CD4-positive, CD25-positive, alpha-beta regulatory T cell (primary cell): ENCODE data around the gene SLC12A2. TPM values are rescaled to one million over a fixed set of nuclear protein-coding genes. Genes with fewer than 3 reads are reported as not detected.

ENCODE experiments used
- ATAC-seq, 2 donors: fragments of 150-1000 bp; cut with Tn5 transposase; one replicate each; pipeline ENCODE4 v1.10.0; 2021; ENCODE audit warnings: low read depth in 2 of 2, moderate number of reproducible peaks in 2 of 2, moderate library complexity in 1 of 2
- DNase-seq, 3 donors: peaks; one replicate each; pipeline versions ENCODE4 v3.0.0 to v3.0.0-alpha.2; 2012 to 2022; ENCODE audit warnings: mixed read lengths in 1 of 3
- H3K27ac ChIP-seq: one replicate; pipeline ENCODE4 v1.7.0; 2013; ENCODE audit warnings: mild to moderate bottlenecking, low read length; ENCODE audit not compliant: insufficient read depth, poor library complexity, severe bottlenecking
- H3K27me3 ChIP-seq: one replicate; pipeline ENCODE4 v1.7.0; 2013; ENCODE audit warnings: low read length; ENCODE audit not compliant: control insufficient read depth, insufficient read depth
- H3K36me3 ChIP-seq: one replicate; pipeline ENCODE4 v1.7.0; 2013; ENCODE audit warnings: mild to moderate bottlenecking, low read length, moderate library complexity; ENCODE audit not compliant: control insufficient read depth, insufficient read depth
- H3K4me1 ChIP-seq: 2 replicates; pipeline ENCODE4 v1.7.0; 2013; ENCODE audit warnings: mild to moderate bottlenecking, low read length; ENCODE audit not compliant: insufficient read depth, control insufficient read depth, poor library complexity, severe bottlenecking
- H3K4me3 ChIP-seq: one replicate; pipeline ENCODE4 v1.7.0; 2013; ENCODE audit warnings: low read depth, mild to moderate bottlenecking, low read length, moderate library complexity
- H3K9me3 ChIP-seq, 2 experiments: 1 replicate in 1 of 2; 2 replicates in 1 of 2; pipeline ENCODE4 v1.7.0; 2013; ENCODE audit warnings: low read length in 2 of 2, mild to moderate bottlenecking in 1 of 2, moderate library complexity in 1 of 2; ENCODE audit not compliant: control insufficient read depth in 2 of 2
- H3K27ac Mint-ChIP-seq, 3 donors: one replicate each; pipeline ENCODE4 v1.8.0; 2020 to 2022; ENCODE audit warnings: mild to moderate bottlenecking in 3 of 3, mixed read lengths in 3 of 3, moderate library complexity in 2 of 3
- H3K27me3 Mint-ChIP-seq: one replicate; pipeline ENCODE4 v1.8.0; 2022; ENCODE audit warnings: mild to moderate bottlenecking, mixed read lengths
- H3K36me3 Mint-ChIP-seq: one replicate; pipeline ENCODE4 v1.8.0; 2020; ENCODE audit warnings: mixed read lengths
- H3K4me1 Mint-ChIP-seq, 4 donors: one replicate each; pipeline ENCODE4 v1.8.0; 2020 to 2022; ENCODE audit warnings: mixed read lengths in 4 of 4, mild to moderate bottlenecking in 1 of 4
- H3K4me3 Mint-ChIP-seq, 4 donors: one replicate each; pipeline ENCODE4 v1.8.0; 2020 to 2022; ENCODE audit warnings: mild to moderate bottlenecking in 4 of 4, mixed read lengths in 4 of 4, moderate library complexity in 3 of 4
- H3K9me3 Mint-ChIP-seq, 7 donors: one replicate each; pipeline ENCODE4 v1.8.0; 2020 to 2022; ENCODE audit warnings: mixed read lengths in 7 of 7, mild to moderate bottlenecking in 3 of 7, moderate library complexity in 2 of 7
- polyA plus RNA-seq, 4 donors: library from polyadenylated mRNA; unstranded; fragments of 300-500 nt; fragmentation: Illumina TruSeq; gene quantifications; one replicate each; pipeline ENCODE4 v1.2.3, GENCODE V29; 2021
- total RNA-seq: library from RNA; stranded (reverse); gene quantifications from one replicate; pipeline ENCODE4 v1.2.3, GENCODE V29; 2022

Gene SLC12A2
- 16.8 TPM for total RNA-seq
- 1 to 10 TPM; 3.3 to 6.0 (median 4.7) TPM for polyA plus RNA-seq

DNA sequence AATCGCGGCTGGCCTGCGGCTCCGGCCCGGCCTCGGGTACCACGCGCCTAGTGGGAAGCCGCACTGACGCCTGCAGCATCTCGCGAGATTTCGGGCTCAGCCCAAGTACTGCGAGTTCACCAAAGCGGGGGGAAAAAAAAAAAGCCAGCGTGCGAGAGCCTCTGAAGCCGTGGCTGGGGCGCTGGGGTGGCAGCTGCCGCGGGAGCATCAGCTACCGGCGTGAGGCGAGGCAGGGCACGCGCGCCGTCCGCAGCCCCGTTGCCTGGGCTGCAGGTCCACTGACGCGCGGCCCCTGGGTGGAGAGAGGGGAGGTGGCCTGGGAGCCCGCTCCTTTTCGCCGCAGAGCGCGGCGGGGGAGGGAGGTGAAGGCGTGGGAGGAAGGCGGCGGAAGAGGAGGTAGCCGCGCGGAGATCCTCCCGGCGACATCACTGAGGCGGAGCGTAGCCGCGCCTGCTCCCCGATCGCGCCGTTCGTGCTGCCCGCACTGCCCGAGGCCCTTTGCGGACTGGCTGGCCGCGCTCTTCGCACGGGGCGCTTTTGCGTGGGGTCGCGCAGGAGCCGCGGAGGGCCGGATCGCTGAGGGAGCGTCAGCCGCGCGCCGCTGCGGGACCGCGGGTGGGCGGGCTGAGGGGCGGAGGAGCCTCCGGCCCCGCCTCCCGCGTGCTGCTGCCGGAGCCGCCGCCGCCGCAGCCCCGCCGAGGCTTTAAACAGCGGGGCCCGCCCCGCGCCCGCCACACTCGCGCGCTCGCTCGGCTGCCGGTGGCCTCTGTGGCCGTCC, at the start of gene SLC12A2:
Gene SLC12A2, plus strand, starts transcription at position 734 of the 778 bp plus-strand sequence. CDS start 189 bp downstream, outside the sequence.
- Mint-ChIP-seq H3K4me1 (peaks cover 52 to 74% (median 64%) of the 10 kb centered on the region in 4 donors), H3K27me3 (no peaks in the 10 kb centered on the region), H3K4me3 (peak within 1 kb of the TSS; percentile 92 to 95 (median 93)), H3K36me3 (no peaks in the 10 kb centered on the region), H3K9me3 (peaks cover 0 to 1% (median 0%) of the 10 kb centered on the region in 7 donors), H3K27ac (peak within 1 kb of the TSS; percentile 67 to 95 (median 94))
- H3K27me3 ChIP-seq, result no peaks in the 10 kb centered on the region
- H3K27ac ChIP-seq, result peak within 1 kb of the TSS; percentile 93
- peak within 1 kb of the TSS; percentile 97 for H3K4me3 ChIP-seq
- DNase-seq (peak; percentile 88 to 97 (median 97)), ATAC-seq (peak; percentile 73 to 74)
- H3K9me3 ChIP-seq, result no peaks in the 10 kb centered on the region
- H3K4me1 ChIP-seq, result peaks cover 38% of the 10 kb centered on the region
- no peaks in the 10 kb centered on the region for H3K36me3 ChIP-seq

DNA sequence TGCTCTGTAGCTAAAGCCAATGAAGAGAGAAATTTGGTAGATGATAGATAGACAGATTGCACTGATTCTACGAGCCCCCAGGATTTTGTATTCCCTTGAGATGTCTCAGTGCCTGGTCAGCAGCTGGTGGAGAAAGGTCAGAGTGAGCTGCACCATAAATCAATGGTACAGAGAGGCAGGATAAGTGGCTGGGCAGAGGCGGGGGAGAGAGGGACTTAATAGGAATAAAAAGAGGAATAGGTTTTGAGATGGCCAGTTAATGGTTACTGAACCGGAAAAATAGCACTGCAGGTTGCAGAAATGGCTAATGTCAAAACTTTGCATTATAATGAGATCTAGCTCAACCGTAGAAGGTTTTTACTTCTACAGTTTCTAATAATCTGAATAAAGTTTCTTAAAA, 47.9 kb upstream of the SLC12A2 start:
- Mint-ChIP-seq H3K9me3 (peaks cover 0 to 6% (median 1%) of the 10 kb centered on the region in 7 donors), H3K4me1 (peaks cover 0 to 19% (median 6%) of the 10 kb centered on the region in 4 donors), H3K4me3 (no peak overlapping the region), H3K27ac (no peak overlapping the region), H3K27me3 (no peaks in the 10 kb centered on the region), H3K36me3 (peaks cover 24% of the 10 kb centered on the region)
- Histone ChIP-seq H3K4me1 (no peaks in the 10 kb centered on the region), H3K36me3 (peaks cover 2% of the 10 kb centered on the region), H3K27ac (no peak overlapping the region), H3K9me3 (peaks cover 0 to 2% of the 10 kb centered on the region in 2 experiments), H3K4me3 (no peak overlapping the region), H3K27me3 (no peaks in the 10 kb centered on the region)
- ATAC-seq, result no peak
- DNase-seq, result no peak

DNA sequence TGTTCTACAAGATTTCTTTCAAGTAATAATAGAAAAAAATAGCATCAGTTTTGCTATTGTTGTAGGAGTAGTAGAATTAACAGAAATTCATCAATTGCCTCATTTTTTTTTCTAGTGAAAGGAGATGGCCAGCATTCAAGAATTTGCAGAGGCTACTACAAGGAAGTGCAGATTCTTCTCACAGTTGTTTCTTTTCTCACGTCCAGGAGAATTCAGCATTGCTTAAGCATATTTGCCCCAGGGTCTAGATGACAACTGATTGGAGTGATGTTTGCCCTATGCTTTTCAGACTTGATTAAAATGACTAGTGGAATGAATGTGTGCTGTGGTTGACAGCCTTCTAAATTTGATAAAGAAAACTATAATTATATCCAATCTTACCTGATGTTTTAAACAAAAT, 46.6 kb upstream of the SLC12A2 start:
- H3K4me3 ChIP-seq, result no peak overlapping the region
- ATAC-seq (no peak), DNase-seq (no peak)
- H3K27me3 Mint-ChIP-seq, result no peaks in the 10 kb centered on the region
- H3K27ac Mint-ChIP-seq, result no peak overlapping the region
- no peaks in the 10 kb centered on the region for H3K36me3 ChIP-seq
- peaks cover 26% of the 10 kb centered on the region for H3K36me3 Mint-ChIP-seq
- no peak overlapping the region for H3K27ac ChIP-seq
- H3K9me3 ChIP-seq, result no peaks in the 10 kb centered on the region
- peaks cover 0 to 6% (median 1%) of the 10 kb centered on the region in 7 donors for H3K9me3 Mint-ChIP-seq
- no peaks in the 10 kb centered on the region for H3K27me3 ChIP-seq
- H3K4me3 Mint-ChIP-seq, result no peak overlapping the region
- peaks cover 0 to 16% (median 8%) of the 10 kb centered on the region in 4 donors for H3K4me1 Mint-ChIP-seq
- no peaks in the 10 kb centered on the region for H3K4me1 ChIP-seq

DNA sequence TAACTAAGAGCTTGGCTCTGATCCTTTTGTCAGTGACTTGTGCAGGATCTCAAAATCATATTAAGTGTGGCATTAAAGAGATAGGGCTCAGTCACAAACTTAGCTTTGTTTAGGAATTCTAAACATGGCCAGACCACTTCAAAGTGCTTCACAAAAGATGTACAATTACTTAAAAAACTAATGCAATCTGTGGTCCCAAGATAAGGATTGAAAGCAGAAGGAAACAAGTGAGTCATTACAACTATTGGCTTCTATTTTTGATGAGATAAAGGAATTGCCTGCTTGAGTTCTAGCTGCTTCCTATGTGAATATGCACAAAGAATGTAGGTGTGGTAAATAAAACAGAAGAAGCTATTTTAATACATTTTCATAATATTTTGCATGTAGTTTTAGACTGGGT, 44.9 kb upstream of the SLC12A2 start:
- Mint-ChIP-seq H3K27me3 (no peaks in the 10 kb centered on the region), H3K27ac (no peak overlapping the region), H3K9me3 (peaks cover 0 to 4% (median 0%) of the 10 kb centered on the region in 7 donors), H3K4me3 (no peak overlapping the region), H3K4me1 (peaks cover 0 to 13% (median 9%) of the 10 kb centered on the region in 4 donors), H3K36me3 (peaks cover 25% of the 10 kb centered on the region)
- no peak for ATAC-seq
- no peak for DNase-seq
- Histone ChIP-seq H3K9me3 (no peaks in the 10 kb centered on the region), H3K4me3 (no peak overlapping the region), H3K4me1 (no peaks in the 10 kb centered on the region), H3K27ac (no peak overlapping the region), H3K27me3 (no peaks in the 10 kb centered on the region), H3K36me3 (no peaks in the 10 kb centered on the region)

DNA sequence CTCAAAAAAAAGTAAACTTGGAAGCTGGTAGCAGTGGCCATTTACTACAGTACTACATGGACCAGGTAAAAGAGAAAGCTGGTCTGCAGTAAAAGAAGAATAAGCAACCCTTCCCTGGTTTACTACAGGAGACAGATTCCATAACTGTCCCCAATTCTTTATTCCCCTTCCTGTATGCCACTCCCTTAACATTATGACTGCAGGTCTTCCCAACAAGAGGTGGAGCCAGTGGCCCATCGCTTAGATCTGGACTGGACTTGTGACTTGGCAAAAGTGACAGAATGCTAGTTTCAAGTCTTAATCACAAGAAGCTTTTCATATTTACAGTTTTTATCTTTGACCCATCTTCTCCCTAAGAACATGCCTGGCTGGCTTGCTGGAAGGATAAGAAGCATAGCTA, 42.6 kb upstream of the SLC12A2 start:
- Mint-ChIP-seq H3K4me1 (peaks cover 0 to 9% (median 7%) of the 10 kb centered on the region in 4 donors), H3K4me3 (no peak overlapping the region), H3K9me3 (no peaks in the 10 kb centered on the region), H3K27me3 (no peaks in the 10 kb centered on the region), H3K36me3 (peaks cover 19% of the 10 kb centered on the region), H3K27ac (no peak overlapping the region)
- no peak overlapping the region for H3K4me3 ChIP-seq
- ATAC-seq, result no peak
- H3K27ac ChIP-seq, result no peak overlapping the region
- peaks cover 3% of the 10 kb centered on the region for H3K36me3 ChIP-seq
- H3K4me1 ChIP-seq, result no peaks in the 10 kb centered on the region
- DNase-seq, result no peak
- H3K27me3 ChIP-seq, result no peaks in the 10 kb centered on the region
- no peaks in the 10 kb centered on the region for H3K9me3 ChIP-seq

DNA sequence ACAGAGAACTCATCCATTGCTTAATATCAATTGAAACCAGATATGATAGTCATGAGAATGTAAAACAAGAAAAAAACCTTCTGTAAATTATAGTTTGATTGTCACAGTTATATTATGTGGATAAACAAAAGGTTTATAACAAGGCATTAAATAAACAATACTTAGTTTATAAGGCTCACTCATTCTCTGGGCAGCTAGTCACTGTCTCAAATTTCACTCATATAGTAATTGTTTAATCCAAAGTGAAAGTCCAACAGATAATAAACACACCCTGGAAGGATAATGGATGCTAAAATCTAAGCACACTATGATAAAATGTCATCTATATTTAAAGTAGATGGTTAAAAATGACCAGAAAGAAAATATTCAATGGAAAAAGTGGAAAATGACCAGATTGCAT, 30.8 kb upstream of the SLC12A2 start:
- Mint-ChIP-seq H3K27me3 (no peaks in the 10 kb centered on the region), H3K4me3 (no peak overlapping the region), H3K9me3 (peaks cover 0 to 4% (median 0%) of the 10 kb centered on the region in 7 donors), H3K27ac (no peak overlapping the region), H3K36me3 (peaks cover 47% of the 10 kb centered on the region), H3K4me1 (peaks cover 7 to 22% (median 15%) of the 10 kb centered on the region in 4 donors)
- Histone ChIP-seq H3K27me3 (no peaks in the 10 kb centered on the region), H3K4me1 (no peaks in the 10 kb centered on the region), H3K4me3 (no peak overlapping the region), H3K27ac (no peak overlapping the region), H3K36me3 (peaks cover 9% of the 10 kb centered on the region), H3K9me3 (peaks cover 0 to 2% of the 10 kb centered on the region in 2 experiments)
- DNase-seq, result no peak
- no peak for ATAC-seq

DNA sequence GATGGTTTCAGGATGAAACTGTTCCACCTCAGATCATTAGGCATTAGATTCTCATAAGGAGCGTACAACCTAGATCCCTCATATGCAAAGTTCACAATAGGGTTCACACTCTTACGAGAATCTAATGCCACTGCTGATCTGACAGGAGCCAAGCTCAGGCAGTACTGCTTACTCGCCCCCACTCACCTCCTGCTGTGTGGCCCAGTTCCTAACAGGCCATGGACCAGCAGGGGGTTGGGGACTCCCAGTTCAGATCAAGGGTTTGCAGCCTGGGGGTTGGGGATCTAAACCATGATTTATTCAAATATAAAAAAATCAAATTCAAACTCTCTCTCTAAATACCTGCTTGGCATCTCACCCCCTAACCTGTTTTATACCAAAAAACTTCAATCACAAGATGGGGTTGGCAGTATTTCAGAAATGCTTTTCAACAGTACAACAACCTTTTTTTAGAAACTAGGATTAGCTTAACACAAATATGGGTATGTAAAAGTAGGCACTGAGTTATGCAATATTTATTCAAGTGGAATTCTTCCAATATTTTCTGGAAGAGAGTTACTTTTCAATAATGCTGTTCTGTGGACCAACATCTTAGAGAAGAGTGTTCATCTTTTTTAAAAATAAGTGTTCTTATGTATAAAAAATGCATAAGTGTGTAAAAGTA, 30.1 kb upstream of the SLC12A2 start:
- Histone ChIP-seq H3K4me3 (no peak overlapping the region), H3K27me3 (no peaks in the 10 kb centered on the region), H3K36me3 (peaks cover 9% of the 10 kb centered on the region), H3K27ac (no peak overlapping the region), H3K4me1 (no peaks in the 10 kb centered on the region), H3K9me3 (peaks cover 0 to 2% of the 10 kb centered on the region in 2 experiments)
- Mint-ChIP-seq H3K36me3 (peaks cover 46% of the 10 kb centered on the region), H3K27ac (no peak overlapping the region), H3K27me3 (no peaks in the 10 kb centered on the region), H3K4me1 (peaks cover under 1 to 16% (median 12%) of the 10 kb centered on the region in 4 donors), H3K4me3 (no peak overlapping the region), H3K9me3 (peaks cover 0 to 3% (median 0%) of the 10 kb centered on the region in 7 donors)
- ATAC-seq (no peak), DNase-seq (no peak)
